22Rv1 (cell line): Measurements from ENCODE around the gene GHRH.

Experiments used
- ZFX ChIP-seq: fragments of 450-650 bp; IDR thresholded peaks from 2 replicates; pipeline ENCODE4 v1.6.1; 2017; ENCODE audit warnings: antibody characterized with exemption, borderline replicate concordance
- TF ChIP-seq, protein P1 (sequence below): fragments of 450-650 bp; IDR thresholded peaks from 2 replicates; pipeline ENCODE4 v1.5.1; 2017; ENCODE audit warnings: mild to moderate bottlenecking

DNA sequence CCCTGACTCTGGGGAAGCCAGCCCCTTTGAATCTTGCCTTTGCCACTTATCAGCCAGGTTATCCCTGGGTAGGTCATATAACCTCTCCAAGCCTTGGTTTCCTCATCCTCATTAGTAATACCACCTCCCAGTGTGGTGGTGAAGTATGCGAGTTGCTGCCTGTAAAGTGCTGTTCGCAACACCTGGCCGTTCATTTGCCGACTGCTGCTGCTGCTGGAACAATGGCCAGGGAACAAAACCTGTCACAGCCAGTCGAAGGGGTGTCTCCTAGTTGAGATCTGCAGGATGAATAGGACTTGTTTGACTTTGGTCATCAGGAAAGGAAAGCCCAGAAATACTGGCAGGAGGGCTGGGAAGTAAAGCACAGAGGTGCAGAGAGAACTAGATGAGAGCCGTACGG, 34.0 kb upstream of the GHRH start:
- TF ChIP-seq ZFX: no peak
- TF ChIP-seq, protein P1, sequence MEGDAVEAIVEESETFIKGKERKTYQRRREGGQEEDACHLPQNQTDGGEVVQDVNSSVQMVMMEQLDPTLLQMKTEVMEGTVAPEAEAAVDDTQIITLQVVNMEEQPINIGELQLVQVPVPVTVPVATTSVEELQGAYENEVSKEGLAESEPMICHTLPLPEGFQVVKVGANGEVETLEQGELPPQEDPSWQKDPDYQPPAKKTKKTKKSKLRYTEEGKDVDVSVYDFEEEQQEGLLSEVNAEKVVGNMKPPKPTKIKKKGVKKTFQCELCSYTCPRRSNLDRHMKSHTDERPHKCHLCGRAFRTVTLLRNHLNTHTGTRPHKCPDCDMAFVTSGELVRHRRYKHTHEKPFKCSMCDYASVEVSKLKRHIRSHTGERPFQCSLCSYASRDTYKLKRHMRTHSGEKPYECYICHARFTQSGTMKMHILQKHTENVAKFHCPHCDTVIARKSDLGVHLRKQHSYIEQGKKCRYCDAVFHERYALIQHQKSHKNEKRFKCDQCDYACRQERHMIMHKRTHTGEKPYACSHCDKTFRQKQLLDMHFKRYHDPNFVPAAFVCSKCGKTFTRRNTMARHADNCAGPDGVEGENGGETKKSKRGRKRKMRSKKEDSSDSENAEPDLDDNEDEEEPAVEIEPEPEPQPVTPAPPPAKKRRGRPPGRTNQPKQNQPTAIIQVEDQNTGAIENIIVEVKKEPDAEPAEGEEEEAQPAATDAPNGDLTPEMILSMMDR: no peak
